AG09309 (cell line): ENCODE results near the gene GRM5.

Source experiments
- DNase-seq: peaks from one replicate; pipeline ENCODE4 v3.0.0-alpha.2; 2010; ENCODE audit warnings: low read depth
- H3K4me3 ChIP-seq: 2 replicates; pipeline ENCODE4 v1.5.1; 2011; ENCODE audit warnings: mild to moderate bottlenecking, low read depth, low read length, moderate library complexity; ENCODE audit not compliant: control insufficient read depth
- TF ChIP-seq, protein P1 (sequence below): IDR thresholded peaks from 2 replicates; pipeline ENCODE4 v1.5.1; 2011; ENCODE audit warnings: mild to moderate bottlenecking, low read depth, low read length, inconsistent platforms; ENCODE audit not compliant: insufficient read depth, control insufficient read depth; ENCODE audit errors: missing control alignments

Gene GRM5

DNA sequence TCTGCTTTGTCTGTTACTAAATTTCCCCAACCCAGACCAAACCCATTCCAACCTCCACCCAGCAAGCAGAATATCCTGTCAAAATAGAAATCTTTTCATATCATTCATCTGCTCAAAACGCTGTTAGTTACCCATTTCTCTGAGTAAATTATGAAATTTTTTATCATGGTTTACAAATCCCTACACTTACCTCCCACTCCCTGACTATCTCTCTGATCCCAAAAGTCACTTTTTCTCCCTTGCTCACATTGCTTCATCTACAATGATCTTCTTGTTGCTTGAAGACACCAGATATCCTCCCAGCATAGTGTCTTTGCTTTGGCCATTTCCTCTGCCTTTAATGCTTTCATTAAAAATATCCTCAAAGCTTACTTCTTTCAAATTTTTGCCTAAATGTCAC is 532.8 kb downstream of the GRM5 start:
- no peak overlapping the region for H3K4me3 ChIP-seq
- TF ChIP-seq, protein P1, sequence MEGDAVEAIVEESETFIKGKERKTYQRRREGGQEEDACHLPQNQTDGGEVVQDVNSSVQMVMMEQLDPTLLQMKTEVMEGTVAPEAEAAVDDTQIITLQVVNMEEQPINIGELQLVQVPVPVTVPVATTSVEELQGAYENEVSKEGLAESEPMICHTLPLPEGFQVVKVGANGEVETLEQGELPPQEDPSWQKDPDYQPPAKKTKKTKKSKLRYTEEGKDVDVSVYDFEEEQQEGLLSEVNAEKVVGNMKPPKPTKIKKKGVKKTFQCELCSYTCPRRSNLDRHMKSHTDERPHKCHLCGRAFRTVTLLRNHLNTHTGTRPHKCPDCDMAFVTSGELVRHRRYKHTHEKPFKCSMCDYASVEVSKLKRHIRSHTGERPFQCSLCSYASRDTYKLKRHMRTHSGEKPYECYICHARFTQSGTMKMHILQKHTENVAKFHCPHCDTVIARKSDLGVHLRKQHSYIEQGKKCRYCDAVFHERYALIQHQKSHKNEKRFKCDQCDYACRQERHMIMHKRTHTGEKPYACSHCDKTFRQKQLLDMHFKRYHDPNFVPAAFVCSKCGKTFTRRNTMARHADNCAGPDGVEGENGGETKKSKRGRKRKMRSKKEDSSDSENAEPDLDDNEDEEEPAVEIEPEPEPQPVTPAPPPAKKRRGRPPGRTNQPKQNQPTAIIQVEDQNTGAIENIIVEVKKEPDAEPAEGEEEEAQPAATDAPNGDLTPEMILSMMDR: no peak
- no peak for DNase-seq

DNA sequence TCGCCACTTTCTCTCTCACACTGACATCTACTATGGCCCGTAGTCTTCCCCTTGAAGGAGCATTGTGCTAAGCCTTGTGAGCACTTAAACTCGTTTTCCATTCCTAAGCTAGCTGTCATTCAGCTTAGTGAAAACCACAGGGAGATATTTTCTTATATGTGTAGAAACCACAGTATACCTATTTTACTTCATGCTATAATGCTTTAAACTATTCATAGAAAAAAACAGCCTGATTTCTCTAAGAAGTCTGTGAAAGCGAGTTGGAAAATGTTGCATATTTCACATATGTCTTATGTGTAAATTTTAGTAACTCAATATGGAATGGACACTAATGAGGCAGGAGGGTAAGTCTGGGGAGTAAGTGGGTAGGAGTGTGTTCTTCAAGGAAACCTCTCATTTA is 534.0 kb downstream of the GRM5 start:
- no peak overlapping the region for H3K4me3 ChIP-seq
- TF ChIP-seq, protein P1: no peak
- no peak for DNase-seq

DNA sequence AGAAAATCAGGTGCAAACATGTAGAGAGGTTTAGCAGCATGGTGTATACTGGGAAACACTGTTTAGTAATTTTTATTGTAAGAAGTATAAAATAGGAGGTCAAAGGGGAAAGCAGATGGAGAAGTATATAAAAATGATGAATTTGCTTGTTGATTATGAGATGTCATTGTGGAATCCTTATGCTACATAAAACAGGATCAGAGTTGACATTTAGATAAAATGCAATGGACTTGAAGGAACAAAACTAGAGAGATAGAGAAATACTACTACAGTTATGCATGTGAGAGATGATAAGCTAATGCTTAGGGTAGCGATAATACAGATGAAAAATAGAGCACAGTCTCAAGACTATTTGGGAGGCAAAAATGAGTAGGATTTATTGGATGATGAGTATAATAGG is 536.4 kb downstream of the GRM5 start:
- H3K4me3 ChIP-seq: no peak overlapping the region
- TF ChIP-seq, protein P1: no peak
- no peak for DNase-seq

DNA sequence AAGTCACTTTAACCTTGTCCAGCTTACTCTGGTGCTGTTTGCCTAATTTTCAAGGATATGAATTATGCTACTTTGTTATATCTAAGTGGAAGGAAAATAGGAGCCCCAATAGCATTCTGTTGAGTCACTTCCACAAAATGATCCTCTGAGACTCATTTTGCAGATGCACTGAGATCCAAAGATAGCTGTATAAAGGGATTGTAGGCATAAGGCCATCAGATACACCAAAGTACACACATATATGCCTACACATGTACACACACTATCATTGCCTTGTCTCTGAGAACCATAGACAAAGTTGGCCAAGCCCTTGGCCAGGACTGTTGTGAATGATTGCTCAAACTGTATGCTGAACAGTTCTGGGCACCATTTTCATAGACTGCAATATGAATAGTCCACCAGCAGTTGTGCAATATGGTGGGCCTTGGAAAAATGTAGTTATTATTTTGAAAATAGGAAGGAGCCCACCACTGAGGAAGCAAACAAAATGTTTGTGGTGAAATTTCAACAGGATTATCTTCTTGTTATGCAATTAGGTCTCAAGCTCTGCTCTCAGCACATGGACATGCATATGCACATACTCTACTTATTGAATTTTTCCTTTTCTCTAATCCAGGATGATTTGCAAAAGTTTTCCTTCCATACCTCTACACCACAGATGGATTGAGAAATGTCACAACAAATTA is 542.3 kb downstream of the GRM5 start:
- H3K4me3 ChIP-seq: no peak overlapping the region
- no peak for DNase-seq
- TF ChIP-seq, protein P1: no peak

DNA sequence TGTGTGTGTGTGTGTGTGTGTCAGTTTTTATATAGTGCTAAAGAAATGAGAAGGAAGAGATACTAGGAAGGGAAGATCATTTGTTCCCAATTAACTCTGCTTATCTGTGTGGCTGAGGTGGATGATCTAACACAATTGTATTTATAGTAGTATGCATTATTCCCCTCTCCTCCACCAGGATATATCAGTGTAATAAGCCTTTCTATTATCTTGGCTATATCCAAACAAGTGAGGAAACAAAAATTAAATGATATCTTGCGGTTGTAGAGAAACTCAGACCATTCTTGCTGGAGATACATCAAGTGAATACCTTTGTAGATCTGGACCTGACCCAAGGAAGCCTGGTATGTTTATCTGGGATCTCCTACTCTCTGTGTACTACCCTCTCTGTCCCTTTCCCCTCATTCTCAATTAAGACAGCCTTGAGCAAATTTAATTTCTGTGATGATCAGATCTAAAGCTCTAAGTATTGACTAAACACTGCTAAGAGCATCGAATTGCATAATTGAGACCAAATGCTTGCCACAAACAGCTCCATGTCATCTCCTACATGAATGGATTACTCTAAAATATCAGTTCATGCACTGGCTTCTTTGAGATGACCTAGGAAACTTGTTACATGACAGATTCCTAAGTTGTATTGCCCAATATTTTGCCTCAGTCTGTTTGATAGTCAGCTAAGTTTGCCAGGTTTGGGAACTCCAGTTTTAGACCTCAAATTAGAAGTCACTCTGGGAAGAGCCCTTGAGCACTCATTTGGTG is 543.0 kb downstream of the GRM5 start:
- TF ChIP-seq, protein P1: no peak
- H3K4me3 ChIP-seq: no peak overlapping the region
- no peak for DNase-seq

DNA sequence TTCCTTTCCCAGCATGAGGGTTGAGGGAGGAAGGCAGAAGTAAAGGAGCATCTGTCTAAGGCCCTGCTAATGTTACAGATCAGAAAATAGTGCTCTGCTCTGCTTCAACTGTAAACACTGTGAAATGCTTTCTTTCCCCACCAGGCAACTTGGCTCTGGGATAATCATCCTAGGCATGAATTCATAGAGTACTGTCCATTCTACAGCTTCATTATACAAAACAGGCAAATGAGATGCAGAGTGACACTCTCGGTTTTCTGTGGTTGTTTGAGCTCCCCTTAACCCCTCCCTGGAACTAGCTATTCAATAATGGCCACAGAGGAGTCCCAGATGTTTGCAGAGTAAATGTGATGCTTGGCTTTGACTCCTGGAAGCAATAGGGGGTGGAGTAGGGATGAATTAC is 544.0 kb downstream of the GRM5 start:
- TF ChIP-seq, protein P1: no peak
- no peak for DNase-seq
- no peak overlapping the region for H3K4me3 ChIP-seq
